HG02763 (cell line): ENCODE measurements around the gene BBC3.
"Not testable (repeated sequence)": the region's sequence is repeated elsewhere in the genome, so short reads cannot be mapped to it uniquely, and the experiment has no call there.

ENCODE experiments used
- ATAC-seq: cut with Tn5 transposase; IDR thresholded peaks from one replicate; pipeline ENCODE4 v1.9.1; 2021; ENCODE audit warnings: mild to moderate bottlenecking, moderate library complexity; ENCODE audit not compliant: unreplicated experiment

Gene BBC3

GRCh38 chr19:47230921-47231214 is at the start of gene BBC3:
Gene BBC3, minus strand, starts transcription at chr19:47231199. Its CDS starts 2,768 bp downstream, at chr19:47228431.
- no peak for ATAC-seq

GRCh38 chr19:47280183-47280797 is 49.3 kb upstream of the BBC3 start:
- no peak for ATAC-seq

- ATAC-seq = not testable (repeated sequence)
Observed at GRCh38 chr19:47276513-47276912, 45.5 kb upstream of the BBC3 start.

- no peak for ATAC-seq
Observed at GRCh38 chr19:47275791-47276461, 44.9 kb upstream of the BBC3 start.

GRCh38 chr19:47274891-47275761 is 44.1 kb upstream of the BBC3 start:
- peak; percentile 25 for ATAC-seq

GRCh38 chr19:47274071-47274890 is 43.3 kb upstream of the BBC3 start, which contains the start of gene INAFM1:
Gene INAFM1, plus strand, starts transcription at chr19:47274885. Its CDS starts 35 bp downstream, at chr19:47274920.
- peak; percentile 53 for ATAC-seq

GRCh38 chr19:47273313-47274070 is 42.5 kb upstream of the BBC3 start:
- peak; percentile 46 for ATAC-seq

GRCh38 chr19:47272448-47273312 is 41.7 kb upstream of the BBC3 start:
- no peak for ATAC-seq

GRCh38 chr19:47271949-47272348 is 41.0 kb upstream of the BBC3 start:
- no peak for ATAC-seq

GRCh38 chr19:47270408-47270807 is 39.4 kb upstream of the BBC3 start:
- ATAC-seq = no peak

- ATAC-seq = no peak
Observed at GRCh38 chr19:47269596-47269995, 38.6 kb upstream of the BBC3 start.

- ATAC-seq = no peak
Observed at GRCh38 chr19:47268028-47268427, 37.0 kb upstream of the BBC3 start.

- ATAC-seq = no peak
Observed at GRCh38 chr19:47267350-47267759, 36.4 kb upstream of the BBC3 start.

GRCh38 chr19:47266401-47266941 is 35.5 kb upstream of the BBC3 start:
- ATAC-seq = no peak

GRCh38 chr19:47264629-47265028 is 33.6 kb upstream of the BBC3 start:
- no peak for ATAC-seq

GRCh38 chr19:47261946-47262793 is 31.2 kb upstream of the BBC3 start:
- ATAC-seq = peak; percentile 68

GRCh38 chr19:47260476-47260875 is 29.5 kb upstream of the BBC3 start:
- no peak for ATAC-seq
